ENCODE data around the gene SPATS1. TPM values are rescaled to one million over a fixed set of nuclear protein-coding genes. Genes with fewer than 3 reads are reported as not detected.
"Not testable (repeated sequence)": the region's sequence is repeated elsewhere in the genome, so short reads cannot be mapped to it uniquely, and the experiment has no call there.

Gene SPATS1
- total RNA-seq, 1 donor from 2014 or later: not detected

GRCh38 chr6:44339763-44340625 is 2.5 kb upstream of the SPATS1 start:
- no peak for TF ChIP-seq CTCF (IDR thresholded peaks at IDR 0.05)
- intact Hi-C loops (cut with DNase I): no loop called here
- peaks cover 8% of the 10 kb centered on the region for H3K4me1 ChIP-seq
- H3K9me3 ChIP-seq: no peaks in the 10 kb centered on the region
- no peak overlapping the region for H3K27ac ChIP-seq
- no peak overlapping the region for H3K4me3 ChIP-seq
- H3K27me3 ChIP-seq: peaks cover 12% of the 10 kb centered on the region
- DNase-seq (no peak), ATAC-seq (no peak)
- H3K36me3 ChIP-seq: no peaks in the 10 kb centered on the region

GRCh38 chr6:44341095-44341890 is 1.2 kb upstream of the SPATS1 start:
- no peak for ATAC-seq
- no peak for DNase-seq
- TF ChIP-seq CTCF (IDR thresholded peaks at IDR 0.05): no peak
- no peak overlapping the region for H3K27ac ChIP-seq
- intact Hi-C loops (cut with DNase I): no loop called here
- H3K27me3 ChIP-seq: peaks cover 12% of the 10 kb centered on the region
- H3K36me3 ChIP-seq: no peaks in the 10 kb centered on the region
- H3K9me3 ChIP-seq: no peaks in the 10 kb centered on the region
- peaks cover 8% of the 10 kb centered on the region for H3K4me1 ChIP-seq
- no peak overlapping the region for H3K4me3 ChIP-seq

- H3K27ac ChIP-seq: no peak overlapping the region
- TF ChIP-seq CTCF (IDR thresholded peaks at IDR 0.05): no peak
- peak overlapping the region; percentile 21 for H3K4me3 ChIP-seq
- ATAC-seq (no peak), DNase-seq (no peak)
- H3K27me3 ChIP-seq: peaks cover 12% of the 10 kb centered on the region
- H3K9me3 ChIP-seq: no peaks in the 10 kb centered on the region
- intact Hi-C loops (cut with DNase I): no loop called here
- no peaks in the 10 kb centered on the region for H3K36me3 ChIP-seq
- peaks cover 8% of the 10 kb centered on the region for H3K4me1 ChIP-seq
These were observed 398 bp upstream of the SPATS1 start for GRCh38 chr6:44342052-44342451.

DNA sequence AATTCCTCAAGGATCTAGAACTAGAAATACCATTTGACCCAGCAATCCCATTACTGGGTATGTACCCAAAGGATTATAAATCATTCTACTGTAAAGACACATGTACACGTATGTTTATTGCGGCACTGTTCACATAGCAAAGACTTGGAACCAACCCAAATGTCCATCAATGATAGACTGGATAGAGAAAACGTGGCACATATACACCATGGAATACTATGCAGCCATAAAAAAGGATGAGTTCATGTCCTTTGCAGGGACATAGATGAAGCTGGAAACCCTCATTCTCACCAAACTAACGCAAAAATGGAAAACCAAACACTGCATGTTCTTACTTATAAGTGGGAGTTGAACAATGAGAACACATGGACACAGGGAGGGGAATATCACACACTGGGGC is 4.4 kb downstream of the SPATS1 start:
- intact Hi-C loops (cut with DNase I); H3K4me1 ChIP-seq: not testable (repeated sequence)

DNA sequence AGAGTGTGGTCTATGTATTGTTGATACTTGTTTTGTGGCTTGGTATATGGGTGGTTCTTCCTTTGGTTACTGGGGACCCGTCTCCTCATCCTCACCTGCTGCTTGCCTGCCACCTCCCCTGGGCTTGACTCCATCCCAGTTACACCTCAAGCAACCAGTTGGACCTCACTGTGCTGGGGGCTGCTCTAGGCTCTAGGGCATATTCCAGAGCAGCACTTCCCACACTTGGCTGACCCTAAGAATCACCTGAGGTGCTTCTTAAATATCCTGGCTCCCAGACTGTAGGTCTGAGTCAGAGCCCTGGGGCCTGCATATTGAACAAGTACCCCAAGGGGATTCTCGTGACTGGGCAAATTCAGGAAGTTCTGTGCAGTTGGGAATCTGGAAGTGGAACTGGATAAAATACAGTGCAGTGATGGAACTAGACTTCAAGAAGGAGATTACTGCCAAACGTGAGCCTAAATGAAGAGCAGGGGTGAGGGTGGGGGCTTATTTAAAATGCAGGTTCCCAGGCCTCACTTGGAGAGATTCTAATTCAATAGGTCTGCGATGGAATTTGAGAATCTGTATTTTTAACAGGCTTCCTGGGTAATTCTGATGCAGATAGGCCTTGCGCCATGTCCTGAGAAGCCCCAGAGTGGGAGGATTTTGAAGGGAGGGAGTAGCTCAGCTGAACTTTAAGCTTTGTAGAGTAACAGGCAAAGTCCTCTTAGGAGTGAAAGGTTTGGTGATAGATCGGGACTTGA is 7.6 kb downstream of the SPATS1 start:
- ATAC-seq (no peak), DNase-seq (no peak)
- TF ChIP-seq CTCF (IDR thresholded peaks at IDR 0.05): no peak
- H3K36me3 ChIP-seq: no peaks in the 10 kb centered on the region
- intact Hi-C loops (cut with DNase I): no loop called here
- H3K4me1 ChIP-seq: no peaks in the 10 kb centered on the region
- no peak overlapping the region for H3K4me3 ChIP-seq
- H3K9me3 ChIP-seq: no peaks in the 10 kb centered on the region
- H3K27ac ChIP-seq: no peak overlapping the region
- no peaks in the 10 kb centered on the region for H3K27me3 ChIP-seq

More for the DNA sequence above, 4.4 kb downstream of the SPATS1 start:
- not testable (repeated sequence) for H3K36me3 ChIP-seq, H3K27ac ChIP-seq, H3K9me3 ChIP-seq, DNase-seq, ATAC-seq, H3K4me3 ChIP-seq
- H3K27me3 ChIP-seq: peaks cover 12% of the 10 kb centered on the region

GRCh38 chr6:44350650-44350994 is 8.2 kb downstream of the SPATS1 start:
- H3K36me3 ChIP-seq; H3K9me3 ChIP-seq; DNase-seq; H3K27me3 ChIP-seq; H3K4me3 ChIP-seq; intact Hi-C loops (cut with DNase I); ATAC-seq; H3K4me1 ChIP-seq; H3K27ac ChIP-seq: not testable (repeated sequence)

All from upper lobe of right lung (tissue), 1 donor.